Motor neuron (in vitro differentiated cells): ENCODE measurements around the gene C2orf66. TPM values are rescaled to one million over a fixed set of nuclear protein-coding genes. Genes with fewer than 3 reads are reported as not detected.
A peak's percentile ranks its signal among the peaks of the same experiment; 100 is the strongest.

ENCODE experiments used
- ATAC-seq, 8 experiments: fragments of 200-7000 bp; cut with Tn5 transposase; replicated peaks in 6 of 8; 2 replicates each; pipeline ENCODE4 v1.8.0; 2021; ENCODE audit warnings: mild to moderate bottlenecking in 8 of 8, moderate library complexity in 8 of 8
- H3K27ac ChIP-seq, 2 donors: fragments of 250-450 bp; sonication (Bioruptor Pico); 2 replicates each; pipeline ENCODE4 v1.9.0; 2021; ENCODE audit warnings: antibody characterized with exemption in 2 of 2, mild to moderate bottlenecking in 2 of 2, moderate library complexity in 1 of 2
- H3K4me1 ChIP-seq, 2 donors: fragments of 250-450 bp; sonication (Bioruptor Pico); replicated peaks in 1 of 2; 2 replicates each; pipeline ENCODE4 v1.6.1; 2021; ENCODE audit warnings: antibody characterized with exemption in 2 of 2, mild to moderate bottlenecking in 2 of 2, moderate library complexity in 1 of 2
- H3K4me3 ChIP-seq, 5 donors: fragments of 250-450 bp; sonication (Bioruptor Pico); 2 replicates each; pipeline ENCODE4 v1.9.0; 2021; ENCODE audit warnings: antibody characterized with exemption in 5 of 5, mild to moderate bottlenecking in 5 of 5, moderate library complexity in 4 of 5
- WGBS, 10 experiments: fragments of 450-650 bp; shearing (Covaris generic); methylation state at CpG; one replicate each; pipeline ENCODE4 v1.0.0; 2022; 5-methylcytosine and 5-hydroxymethylcytosine counted together
- in situ Hi-C, 9 experiments: fragments of 400-800 bp; cut with MboI; loops; one replicate each; pipeline ENCODE4 v1.15.0; 2021; ENCODE audit warnings: low sequenced_read_pairs in 9 of 9, low pct_unique_long_range_greater_than_20kb in 2 of 9; ENCODE audit not compliant: unreplicated experiment in 9 of 9
- total RNA-seq, 8 experiments: library from RNA; unstranded; fragments of 300-600 nt; gene quantifications; 2 replicates each; pipeline versions ENCODE4 v1.2.3 to v1.2.4, GENCODE V29; 2022

The C2orf66 gene
- 1 to 10 TPM in 2 of 8 experiments, under 1 TPM in 6; 0.23 to 5.8 (median 0.64) TPM for total RNA-seq

DNA sequence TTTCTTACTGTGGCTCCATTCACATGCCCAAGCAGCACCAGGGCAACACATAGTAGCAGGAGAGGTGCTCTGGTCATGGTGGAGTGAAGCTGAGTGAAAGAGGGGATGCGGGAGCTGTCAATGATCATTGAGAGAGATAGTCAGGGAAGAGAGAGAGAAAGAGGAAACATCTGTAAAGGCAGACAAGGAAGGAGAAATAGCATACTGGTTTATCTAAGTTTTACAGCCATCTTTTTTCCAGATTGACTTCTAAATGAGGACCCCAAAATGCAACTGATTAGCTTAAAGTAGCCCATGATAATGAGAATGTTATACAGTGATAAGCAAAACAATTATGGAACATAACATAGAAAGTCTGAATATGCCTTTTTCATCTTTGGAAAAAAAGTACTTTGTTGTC, at the start of gene C2orf66:
Gene C2orf66 (minus strand): TSS at position 96 of the 400 bp plus-strand sequence. CDS start 19 bp downstream, at position 77.
- in situ Hi-C loops: no loop called here
- peak in 1 of 8 experiments; percentile 18 for ATAC-seq
- Histone ChIP-seq H3K4me1 (no peaks in the 10 kb centered on the region), H3K27ac (no peak within 1 kb of the TSS), H3K4me3 (no peak within 1 kb of the TSS)
- 80 to 100% (median 100%) methylated on average over 1 of the region's 1 CpG; no CpG with 5 or more reads in 5 of the 10 experiments for WGBS, 10 experiments

DNA sequence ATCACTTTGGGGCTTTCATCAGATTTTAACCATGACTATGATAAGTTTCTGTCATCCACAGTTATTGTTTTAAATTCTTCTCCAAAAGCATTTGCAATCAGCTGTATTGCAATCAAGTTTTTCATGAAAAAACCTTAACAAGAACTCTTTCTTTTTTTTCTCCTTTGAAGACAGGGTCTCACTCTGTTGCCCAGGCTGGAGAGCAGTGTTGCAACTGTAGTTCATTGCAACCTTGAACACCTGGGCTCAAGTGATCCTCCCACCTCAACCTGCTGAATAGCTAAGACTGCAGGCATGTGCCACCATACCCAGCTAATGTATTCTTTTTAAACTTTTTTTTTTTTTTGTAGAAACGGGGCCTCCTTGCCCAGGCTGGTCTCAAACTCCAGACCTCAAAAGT, 45.5 kb upstream of the C2orf66 start:
- no peaks in the 10 kb centered on the region for H3K4me1 ChIP-seq
- no peak for ATAC-seq
- no peak overlapping the region for H3K27ac ChIP-seq
- 82 to 100% (median 88%) methylated on average over 1 of the region's 1 CpG; no CpG with 5 or more reads in 6 of the 10 experiments for WGBS, 10 experiments
- in situ Hi-C loops: no loop called here
- no peak overlapping the region for H3K4me3 ChIP-seq

GRCh38 chr2:196853301-196854087, 44.3 kb upstream of the C2orf66 start:
- in situ Hi-C loops: no loop called here
- no peaks in the 10 kb centered on the region for H3K4me1 ChIP-seq
- whole genome bisulfite sequencing, 10 experiments: 57 to 100% (median 84%) methylated on average over 3 to 4 of the region's 4 CpGs; no CpG with 5 or more reads in 1 of the 10 experiments
- no peak overlapping the region for H3K4me3 ChIP-seq
- H3K27ac ChIP-seq: no peak overlapping the region
- no peak for ATAC-seq

GRCh38 chr2:196851088-196851487, 41.9 kb upstream of the C2orf66 start:
- WGBS, 10 experiments: 20 to 100% (median 94%) methylated on average over 1 of the region's 1 CpG; no CpG with 5 or more reads in 2 of the 10 experiments
- Histone ChIP-seq H3K4me1 (no peaks in the 10 kb centered on the region), H3K27ac (no peak overlapping the region), H3K4me3 (no peak overlapping the region)
- ATAC-seq: peak in 3 of 8 experiments; percentile 22 to 83 (median 81)
- in situ Hi-C loops: no loop called here

DNA sequence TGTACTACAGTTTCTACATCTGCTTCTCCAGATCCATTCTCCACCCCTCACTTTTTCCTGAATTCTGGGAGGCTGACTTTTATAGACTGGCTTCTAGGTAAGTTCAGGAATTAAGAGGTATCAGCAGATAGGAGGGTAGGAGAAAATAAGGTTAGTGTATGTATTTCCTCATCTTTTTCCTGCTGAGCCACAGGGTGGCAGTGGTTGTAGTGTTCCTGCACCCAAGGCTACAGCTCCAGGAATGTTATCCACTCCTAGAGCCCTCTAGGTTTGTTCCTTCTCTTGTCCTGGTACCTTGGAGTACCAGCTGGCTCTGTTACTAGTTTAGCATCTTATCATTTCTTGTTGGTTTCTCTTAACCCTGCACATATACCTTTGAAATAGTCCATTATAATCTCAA, 40.7 kb upstream of the C2orf66 start:
- Histone ChIP-seq H3K27ac (no peak overlapping the region), H3K4me1 (no peaks in the 10 kb centered on the region), H3K4me3 (no peak overlapping the region)
- in situ Hi-C loops: no loop called here
- ATAC-seq: peak in 5 of 8 experiments; percentile 46 to 80 (median 76)

DNA sequence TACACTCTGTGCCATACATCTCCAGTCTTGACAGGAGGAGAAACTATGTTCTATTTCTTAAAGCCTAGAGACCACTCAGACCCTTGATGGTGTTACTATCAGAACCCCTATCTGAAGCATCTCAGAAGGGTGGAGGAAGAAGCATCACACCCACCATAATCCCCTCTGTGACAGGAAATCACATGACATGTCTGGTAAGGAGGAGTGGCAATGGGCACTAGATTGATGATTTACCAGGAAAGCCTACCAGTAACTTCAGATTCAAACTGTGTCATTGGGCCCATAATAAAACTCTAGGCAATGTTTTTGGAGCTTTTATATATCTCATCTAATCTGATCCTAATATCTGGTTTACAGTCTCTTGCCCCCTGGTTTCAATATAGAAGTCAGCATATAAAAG, 37.1 kb upstream of the C2orf66 start:
- ATAC-seq: no peak
- H3K27ac ChIP-seq: no peak overlapping the region
- in situ Hi-C loops: no loop called here
- no peak overlapping the region for H3K4me3 ChIP-seq
- H3K4me1 ChIP-seq: no peaks in the 10 kb centered on the region

GRCh38 chr2:196845371-196845770, 36.2 kb upstream of the C2orf66 start:
- Histone ChIP-seq H3K27ac (no peak overlapping the region), H3K4me3 (no peak overlapping the region), H3K4me1 (no peaks in the 10 kb centered on the region)
- 64 to 100% (median 90%) methylated on average over 2 to 3 of the region's 3 CpGs; no CpG with 5 or more reads in 1 of the 10 experiments for WGBS, 10 experiments
- in situ Hi-C loops: no loop called here
- no peak for ATAC-seq

DNA sequence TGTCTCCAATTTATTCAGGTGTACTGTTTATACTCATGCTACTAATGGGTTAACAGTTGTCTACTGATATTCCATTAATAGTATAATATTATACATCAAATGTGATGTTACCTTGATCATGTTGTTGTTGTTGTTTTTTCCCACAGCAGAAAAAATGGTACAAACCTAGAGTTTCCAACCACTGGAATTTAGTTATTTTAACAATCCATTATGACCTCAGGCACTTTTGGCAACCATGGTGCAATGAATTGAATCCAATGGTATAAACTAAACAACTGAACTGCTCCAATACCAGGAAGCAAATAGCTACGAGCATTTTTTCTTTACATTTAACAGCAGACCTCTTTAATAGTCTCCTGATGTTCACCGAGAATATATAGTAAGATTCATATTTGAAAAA, 31.0 kb upstream of the C2orf66 start:
- no peaks in the 10 kb centered on the region for H3K4me1 ChIP-seq
- in situ Hi-C loops: no loop called here
- no peak overlapping the region for H3K27ac ChIP-seq
- no peak for ATAC-seq
- WGBS, 10 experiments: 46 to 100% (median 84%) methylated on average over 1 to 2 of the region's 2 CpGs; no CpG with 5 or more reads in 1 of the 10 experiments
- H3K4me3 ChIP-seq: no peak overlapping the region

DNA sequence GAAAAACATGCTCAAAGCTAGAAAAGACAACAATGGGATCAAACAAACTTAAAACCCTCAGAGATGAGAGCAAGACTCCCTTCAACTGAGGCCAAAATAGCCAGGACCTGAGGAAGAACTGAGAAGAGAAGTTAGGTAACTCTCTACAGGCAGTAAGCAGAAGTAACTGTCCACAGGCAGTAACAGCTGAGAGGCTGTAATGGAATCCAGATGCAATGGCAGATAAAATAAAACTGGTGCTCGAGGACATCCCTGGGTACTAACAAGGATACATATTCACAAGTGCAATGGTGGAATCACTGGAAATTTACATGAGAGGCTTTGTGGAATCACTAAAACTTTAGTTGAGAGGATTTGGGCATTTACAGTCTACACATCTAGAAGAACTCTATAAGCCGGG, 30.4 kb upstream of the C2orf66 start:
- no peaks in the 10 kb centered on the region for H3K4me1 ChIP-seq
- H3K4me3 ChIP-seq: no peak overlapping the region
- peak in 2 of 8 experiments; percentile 56 to 81 for ATAC-seq
- H3K27ac ChIP-seq: no peak overlapping the region
- 20 to 100% (median 86%) methylated on average over 1 to 2 of the region's 2 CpGs; no CpG with 5 or more reads in 2 of the 10 experiments for WGBS, 10 experiments
- in situ Hi-C loops: no loop called here

DNA sequence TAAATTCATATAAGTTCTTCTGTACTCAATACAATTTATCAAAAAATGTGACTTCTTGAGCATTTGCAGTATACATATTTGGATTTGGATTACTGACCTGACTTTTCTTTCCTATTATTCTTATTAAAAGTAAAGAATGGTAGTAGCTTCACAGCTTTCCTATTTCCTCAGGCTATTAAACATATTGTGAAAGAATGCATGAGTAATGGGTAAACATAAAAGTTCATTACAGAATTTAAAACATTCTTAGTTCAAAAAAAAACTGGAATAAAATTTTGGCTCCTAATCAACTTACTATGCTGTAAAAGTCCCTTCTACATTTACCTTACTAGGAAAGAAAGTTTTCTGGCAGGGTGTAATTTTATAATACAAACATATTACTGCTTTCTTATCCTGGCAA, 27.3 kb upstream of the C2orf66 start:
- Histone ChIP-seq H3K4me1 (no peaks in the 10 kb centered on the region), H3K27ac (no peak overlapping the region), H3K4me3 (no peak overlapping the region)
- in situ Hi-C loops: no loop called here
- ATAC-seq: peak in 2 of 8 experiments; percentile 27 to 36

DNA sequence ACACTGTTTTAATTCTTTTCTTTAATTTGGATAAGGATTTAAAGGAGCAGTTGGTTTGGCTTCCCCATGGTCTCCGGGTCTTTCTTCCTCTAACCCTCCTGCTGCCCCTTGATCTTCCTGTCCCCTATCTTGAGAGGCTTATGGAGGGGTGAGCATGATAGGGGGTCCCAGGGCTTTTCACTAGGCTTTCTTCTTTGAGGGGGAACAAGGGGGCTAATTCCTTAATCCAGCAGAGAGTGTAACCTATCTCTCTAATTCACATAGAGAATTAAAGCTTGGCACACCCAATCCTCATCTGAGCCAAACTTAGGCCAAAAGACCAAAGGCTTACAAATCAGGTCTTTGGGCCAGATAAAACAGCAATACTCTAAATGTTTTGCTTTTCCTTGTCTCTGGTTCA, 21.5 kb upstream of the C2orf66 start:
- in situ Hi-C loops: no loop called here
- Histone ChIP-seq H3K27ac (no peak overlapping the region), H3K4me1 (no peaks in the 10 kb centered on the region), H3K4me3 (no peak overlapping the region)
- 86 to 100% (median 100%) methylated on average over 1 of the region's 1 CpG; no CpG with 5 or more reads in 5 of the 10 experiments for WGBS, 10 experiments
- no peak for ATAC-seq

DNA sequence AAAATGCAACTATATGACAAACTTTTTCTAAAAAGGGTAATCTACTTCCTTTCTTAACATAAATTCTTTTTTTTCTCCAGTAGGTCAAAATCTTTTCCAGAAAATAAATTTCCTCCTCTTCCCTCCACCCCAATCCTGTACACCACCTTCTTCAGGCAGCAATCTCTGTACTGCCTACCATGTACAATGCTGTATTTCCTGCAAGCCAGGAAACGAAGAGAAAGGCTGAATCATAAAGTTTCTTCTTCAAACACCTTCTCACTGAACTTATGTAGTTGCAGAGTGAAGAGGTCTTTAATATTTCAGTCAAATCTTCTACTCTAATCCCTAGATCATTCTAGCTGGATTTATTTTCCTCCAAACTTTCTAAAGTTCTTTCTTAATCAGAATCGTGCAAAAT, 18.2 kb upstream of the C2orf66 start:
- WGBS, 10 experiments: 29 to 100% (median 86%) methylated on average over 1 to 2 of the region's 2 CpGs; no CpG with 5 or more reads in 1 of the 10 experiments
- no peak overlapping the region for H3K4me3 ChIP-seq
- no peaks in the 10 kb centered on the region for H3K4me1 ChIP-seq
- ATAC-seq: peak in 1 of 8 experiments; percentile 12
- in situ Hi-C loops: no loop called here
- no peak overlapping the region for H3K27ac ChIP-seq

DNA sequence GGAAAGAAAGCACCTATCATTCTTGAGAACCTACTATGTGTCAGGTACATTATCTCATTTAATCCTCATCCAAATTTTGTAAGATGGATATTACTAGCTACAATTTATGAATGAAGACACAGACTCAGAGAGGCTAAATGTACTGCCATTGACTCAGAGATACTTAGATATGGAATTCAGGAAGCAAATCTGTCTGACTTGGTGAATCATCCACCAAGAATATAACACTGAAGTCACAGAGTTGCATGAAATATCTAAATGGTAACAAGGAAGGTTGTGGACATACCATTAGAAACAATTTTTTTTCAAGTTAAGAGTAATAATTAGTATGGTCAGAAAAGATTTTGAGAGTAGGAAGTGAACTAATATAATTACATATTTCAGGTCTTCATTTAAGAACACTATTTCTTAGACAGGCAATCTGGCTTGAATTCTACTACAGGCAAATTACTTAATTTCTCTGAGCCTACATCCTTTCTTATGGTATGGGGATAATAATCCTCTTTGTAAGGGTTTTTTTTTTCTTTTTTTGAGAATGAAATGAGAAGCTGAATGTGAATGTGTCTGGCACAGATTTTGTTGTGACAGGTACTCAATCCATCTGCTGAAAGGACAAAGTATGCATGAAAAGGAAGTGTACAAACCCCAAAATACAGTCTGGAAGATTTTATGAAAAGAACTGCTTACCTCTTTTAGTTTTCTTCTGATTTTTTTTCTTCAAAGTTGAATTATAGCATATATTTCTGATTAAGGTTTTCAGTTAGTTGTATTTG, 14.8 kb upstream of the C2orf66 start:
- in situ Hi-C loops: no loop called here
- H3K4me1 ChIP-seq: no peaks in the 10 kb centered on the region
- ATAC-seq: peak in 3 of 8 experiments; percentile 78 to 92 (median 79)
- H3K4me3 ChIP-seq: no peak overlapping the region
- H3K27ac ChIP-seq: no peak overlapping the region
